ENCODE data around the gene RRN3. TPM values are rescaled to one million over a fixed set of nuclear protein-coding genes. Genes with fewer than 3 reads are reported as not detected.
"Not testable (repeated sequence)": the region's sequence is repeated elsewhere in the genome, so short reads cannot be mapped to it uniquely, and the experiment has no call there.

The RRN3 gene
- total RNA-seq, 4 donors from 2014 or later = 13.5 to 33.0 (median 24.0) TPM

- WGBS, 2 donors (ENCODE audit: low coverage in 1 of 2) = 60 to 71% methylated on average over 1 to 10 of the region's 10 CpGs
- no peaks in the 10 kb centered on the region for H3K27me3 ChIP-seq
- peaks cover 3 to 36% (median 19%) of the 10 kb centered on the region in 4 donors for H3K4me1 ChIP-seq
- H3K9me3 ChIP-seq = no peaks in the 10 kb centered on the region
- no peak for DNase-seq
- no peaks in the 10 kb centered on the region for H3K36me3 ChIP-seq
- in situ Hi-C loops (cut with MboI; ENCODE audit: low pct_ligation_motif_present in 1 of 4, low pct_unique_long_range_greater_than_20kb in 1 of 4, low sequenced_read_pairs in 3 of 4) = no loop called here
- H3K4me3 ChIP-seq = no peak overlapping the region
- intact Hi-C loops (cut with DNase I; ENCODE audit: low total_unique reads) = no loop called here
- TF ChIP-seq EP300 (IDR thresholded peaks at IDR 0.05; ENCODE audit: low read depth) (no peak), POLR2A (IDR thresholded peaks at IDR 0.05) (no peak), POLR2AphosphoS5 (IDR thresholded peaks at IDR 0.05) (no peak), CTCF (IDR thresholded peaks at IDR 0.05) (no peak)
- peak overlapping the region in 1 of 4 donors; percentile 14 for H3K27ac ChIP-seq
These were observed 41.2 kb downstream of the RRN3 start for GRCh38 chr16:15052747-15053476.

GRCh38 chr16:15051387-15051951, 42.6 kb downstream of the RRN3 start:
- 95 to 100% methylated on average over 4 to 9 of the region's 9 CpGs for WGBS, 2 donors (ENCODE audit: low coverage in 1 of 2)
- Histone ChIP-seq H3K27ac (no peak overlapping the region), H3K27me3 (no peaks in the 10 kb centered on the region), H3K36me3 (no peaks in the 10 kb centered on the region), H3K4me3 (no peak overlapping the region), H3K9me3 (no peaks in the 10 kb centered on the region), H3K4me1 (peaks cover 3 to 22% (median 13%) of the 10 kb centered on the region in 4 donors)
- no peak for TF ChIP-seq POLR2A (IDR thresholded peaks at IDR 0.05)
- TF ChIP-seq POLR2AphosphoS5 (IDR thresholded peaks at IDR 0.05) = no peak
- no peak for TF ChIP-seq CTCF (IDR thresholded peaks at IDR 0.05)
- TF ChIP-seq EP300 (IDR thresholded peaks at IDR 0.05; ENCODE audit: low read depth) = no peak
- DNase-seq = no peak
- intact Hi-C loops (cut with DNase I; ENCODE audit: low total_unique reads) (no loop called here), in situ Hi-C loops (cut with MboI; ENCODE audit: low pct_ligation_motif_present in 1 of 4, low pct_unique_long_range_greater_than_20kb in 1 of 4, low sequenced_read_pairs in 3 of 4) (no loop called here)

- DNase-seq; H3K36me3 ChIP-seq; intact Hi-C loops (cut with DNase I; ENCODE audit: low total_unique reads); H3K4me3 ChIP-seq; H3K9me3 ChIP-seq; H3K27ac ChIP-seq; H3K27me3 ChIP-seq; in situ Hi-C loops (cut with MboI; ENCODE audit: low pct_ligation_motif_present in 1 of 4, low pct_unique_long_range_greater_than_20kb in 1 of 4, low sequenced_read_pairs in 3 of 4): not testable (repeated sequence)
- peaks cover 3 to 18% (median 9%) of the 10 kb centered on the region in 4 donors for H3K4me1 ChIP-seq
- WGBS, 2 donors (ENCODE audit: low coverage in 1 of 2) = 87% methylated on average over 1 of the region's 1 CpG; no CpG with 5 or more reads in 1 of the 2 donors
These were observed 43.6 kb downstream of the RRN3 start for GRCh38 chr16:15050440-15050839.

- H3K4me1 ChIP-seq = peaks cover 3 to 13% (median 6%) of the 10 kb centered on the region in 4 donors
- DNase-seq = no peak
- in situ Hi-C loops (cut with MboI; ENCODE audit: low pct_ligation_motif_present in 1 of 4, low pct_unique_long_range_greater_than_20kb in 1 of 4, low sequenced_read_pairs in 3 of 4) = no loop called here
- H3K27me3 ChIP-seq = no peaks in the 10 kb centered on the region
- intact Hi-C loops (cut with DNase I; ENCODE audit: low total_unique reads) = no loop called here
- no peaks in the 10 kb centered on the region for H3K9me3 ChIP-seq
- WGBS, 2 donors (ENCODE audit: low coverage in 1 of 2) = 75 to 91% methylated on average over 2 to 3 of the region's 3 CpGs
- no peak overlapping the region for H3K27ac ChIP-seq
- H3K4me3 ChIP-seq = no peak overlapping the region
- no peaks in the 10 kb centered on the region for H3K36me3 ChIP-seq
- TF ChIP-seq CTCF (IDR thresholded peaks at IDR 0.05) (no peak), POLR2AphosphoS5 (IDR thresholded peaks at IDR 0.05) (no peak)
These were observed 44.4 kb downstream of the RRN3 start for GRCh38 chr16:15049581-15050180.
